Omental fat pad (tissue), 4 donors: ENCODE measurements around the gene PHLDA2. TPM values are rescaled to one million over a fixed set of nuclear protein-coding genes. Genes with fewer than 3 reads are reported as not detected.

ENCODE experiments used
- ATAC-seq: fragments of 150-250 bp; one replicate; pipeline ENCODE4 v1.9.1; 2016; ENCODE audit warnings: mild to moderate bottlenecking, moderate library complexity; ENCODE audit not compliant: low FRiP score
- DNase-seq: peaks from one replicate; pipeline ENCODE4 v3.0.0-alpha.2; 2019; ENCODE audit warnings: low spot score
- CTCF ChIP-seq, 3 donors: fragments of 450-650 bp; IDR thresholded peaks; one replicate each; pipeline ENCODE4 v1.5.1; 2016 to 2017; ENCODE audit warnings: antibody characterized with exemption in 3 of 3, mild to moderate bottlenecking in 3 of 3, moderate library complexity in 2 of 3
- total RNA-seq, 4 donors: library from RNA; depleted of rRNA; stranded (reverse); fragments of >200 nt; gene quantifications; one replicate each; pipeline ENCODE4 v1.1.0, GENCODE V29; 2016

PHLDA2 gene
- total RNA-seq, 4 donors from 2014 or later, result 3.8 to 10.2 (median 7.1) TPM; not detected in 1

DNA sequence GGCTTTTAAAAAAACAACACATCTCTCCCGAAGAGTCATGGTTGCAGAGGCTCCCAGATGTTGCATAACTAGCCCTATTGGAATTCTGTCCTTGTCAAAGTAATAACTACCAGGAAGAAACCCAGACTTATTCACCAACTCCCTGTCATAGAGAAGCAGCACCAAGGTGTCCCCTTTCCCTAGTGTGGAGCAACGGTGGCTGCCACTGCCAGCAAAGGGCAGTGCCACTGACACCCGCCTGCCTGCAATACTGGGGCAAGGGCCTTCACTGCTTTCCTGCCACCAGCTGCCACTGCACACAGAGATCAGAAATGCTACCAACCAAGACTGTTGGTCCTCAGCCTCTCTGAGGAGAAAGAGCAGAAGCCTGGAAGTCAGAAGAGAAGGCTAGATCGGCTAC lies 35.6 kb upstream of the PHLDA2 start:
- ATAC-seq, result no peak

GRCh38 chr11:2963761-2964160 lies 34.5 kb upstream of the PHLDA2 start:
- no peak for TF ChIP-seq CTCF (IDR thresholded peaks at IDR 0.05)
- DNase-seq, result no peak
- ATAC-seq, result no peak

More for the DNA sequence above, 35.6 kb upstream of the PHLDA2 start:
- TF ChIP-seq CTCF (IDR thresholded peaks at IDR 0.05), result no peak
- DNase-seq, result no peak

GRCh38 chr11:2963112-2963754 lies 34.0 kb upstream of the PHLDA2 start:
- ATAC-seq (no peak), DNase-seq (no peak)
- TF ChIP-seq CTCF (IDR thresholded peaks at IDR 0.05), result no peak

DNA sequence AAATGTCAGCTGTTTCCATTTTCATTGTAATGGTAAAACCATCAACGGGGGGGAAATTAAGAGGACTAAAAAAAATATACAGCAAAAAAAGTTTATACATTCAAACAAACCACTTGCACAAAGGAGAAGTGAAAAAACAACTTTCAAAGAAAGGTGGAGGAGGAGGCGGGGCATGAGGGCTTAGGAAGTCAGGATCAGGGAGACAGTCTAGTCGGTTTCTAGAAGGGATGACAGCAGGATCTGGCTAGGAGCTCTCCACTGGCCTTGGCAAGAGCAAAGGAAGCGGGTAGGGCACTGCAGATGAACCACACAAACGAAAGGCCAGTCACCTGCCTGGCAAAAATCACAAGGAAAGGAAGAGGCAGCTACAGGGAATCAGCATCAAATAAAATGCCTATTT lies 31.9 kb upstream of the PHLDA2 start:
- ATAC-seq, result no peak
- no peak for DNase-seq
- no peak for TF ChIP-seq CTCF (IDR thresholded peaks at IDR 0.05)

DNA sequence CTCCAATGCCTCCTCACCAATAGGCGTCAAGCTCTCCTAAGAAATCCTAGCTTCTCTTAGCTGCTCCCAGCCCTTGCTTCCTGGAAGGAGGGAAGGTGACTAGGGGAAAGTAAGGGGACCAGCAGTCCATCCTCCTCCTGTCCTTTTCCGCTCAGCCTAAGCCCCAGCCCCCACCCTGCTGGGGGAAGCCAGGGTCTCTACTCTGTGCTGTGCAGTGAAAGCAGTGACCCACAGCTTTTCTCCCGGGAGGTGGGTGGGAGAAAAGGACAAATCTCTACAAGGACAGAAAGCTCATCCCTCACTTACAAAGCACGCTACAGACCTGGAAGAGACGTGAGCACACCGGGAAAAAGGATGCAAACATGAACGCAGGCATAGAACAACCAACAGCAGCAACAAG lies 30.9 kb upstream of the PHLDA2 start:
- no peak for ATAC-seq
- no peak for TF ChIP-seq CTCF (IDR thresholded peaks at IDR 0.05)
- no peak for DNase-seq

DNA sequence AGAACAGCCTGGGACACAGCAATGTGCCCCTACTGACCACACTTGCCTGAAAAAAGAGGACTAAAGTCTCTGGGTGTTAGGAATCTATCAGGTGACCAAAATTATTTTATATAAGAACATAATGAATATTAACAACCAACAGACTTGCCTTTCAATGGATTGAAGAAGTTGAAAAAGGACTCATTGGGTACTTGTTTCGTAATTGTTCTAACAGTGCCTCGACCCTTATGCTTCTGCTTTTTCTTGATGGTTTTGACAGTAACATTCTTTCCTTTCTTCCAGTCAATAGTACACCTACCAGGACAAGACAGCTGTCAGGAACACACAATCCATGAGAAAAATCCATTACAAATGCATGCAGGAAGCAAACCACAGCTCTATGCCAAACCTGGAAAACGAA lies 29.0 kb upstream of the PHLDA2 start:
- DNase-seq (no peak), ATAC-seq (no peak)
- no peak for TF ChIP-seq CTCF (IDR thresholded peaks at IDR 0.05)

DNA sequence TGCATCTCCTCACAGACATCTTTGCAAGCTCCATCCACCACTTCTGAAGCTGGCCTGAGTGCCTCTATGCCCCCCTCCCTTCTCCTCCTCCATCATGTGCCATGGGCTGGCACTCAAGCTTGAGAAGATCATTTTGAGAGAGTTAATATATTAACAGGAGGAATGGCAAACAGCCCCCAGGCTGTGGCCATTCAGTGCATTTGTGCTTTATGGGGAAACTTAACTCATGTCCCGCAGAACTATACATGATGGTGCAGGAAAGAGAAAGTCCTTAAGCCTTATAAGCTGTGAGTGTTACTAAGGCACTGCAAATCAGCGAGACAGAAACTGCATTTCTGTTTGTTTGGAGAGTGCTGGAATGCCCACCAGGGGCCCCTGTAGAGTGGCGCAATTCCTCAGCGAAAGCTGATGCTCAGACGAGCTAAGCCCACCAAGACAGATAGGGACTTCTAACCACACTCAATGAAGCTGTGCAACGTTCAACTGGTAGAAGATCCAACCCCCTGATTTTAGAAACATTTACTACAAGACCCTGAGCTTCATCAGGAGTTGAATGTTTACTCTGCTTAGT lies 26.8 kb upstream of the PHLDA2 start:
- ATAC-seq (no peak), DNase-seq (no peak)
- no peak for TF ChIP-seq CTCF (IDR thresholded peaks at IDR 0.05)
